HCT116 (cell line): ENCODE data around the gene TWNK. TPM values are rescaled to one million over a fixed set of nuclear protein-coding genes. Genes with fewer than 3 reads are reported as not detected.
A peak's percentile ranks its signal among the peaks of the same experiment; 100 is the strongest.

Experiments
- ATAC-seq: fragments of 200-7000 bp; cut with Tn5 transposase; 2 replicates; pipeline ENCODE4 v1.9.1; 2020; ENCODE audit warnings: mild to moderate bottlenecking, moderate library complexity
- BruUV-seq: library from RNA; stranded (reverse); fragments of 400-500 nt; replicated peaks from 2 replicates; lab custom pipeline; 2021; lab: Mats Ljungman, UMichigan
- CTCF ChIA-PET: fragments of 300-600 bp; sonication (Branson Sonifier 250); formaldehyde crosslinking; loops from one replicate; lab custom pipeline; 2021; ENCODE audit warnings: antibody characterized with exemption; lab: Charles Lee
- POLR2A ChIA-PET: fragments of 300-600, 350-600 bp; sonication (Branson Sonifier 250); formaldehyde crosslinking; loops from one replicate; lab custom pipeline; 2021; ENCODE audit warnings: antibody characterized with exemption; lab: Charles Lee
- RAD21 ChIA-PET, 2 experiments: fragments of 300-600 bp; sonication (Branson Sonifier 250); formaldehyde crosslinking; loops; one replicate each; lab custom pipeline; 2023; ENCODE audit warnings: low total read pairs in 2 of 2; ENCODE audit not compliant: uncharacterized antibody in 2 of 2, unreplicated experiment in 2 of 2, low non-redundant PET in 1 of 2; lab: Charles Lee
- DNase-seq: peaks from one replicate; pipeline ENCODE4 v3.0.0-alpha.2; 2010; ENCODE audit warnings: low read depth, low spot score
- H2AFZ ChIP-seq: fragments of 200-600 bp; shearing (Covaris generic), sonication (generic); 2 replicates; pipeline ENCODE4 v1.6.1; 2017; ENCODE audit warnings: low read depth, mixed run types, mixed read lengths, antibody characterized with exemption, low read length; ENCODE audit not compliant: poor library complexity, severe bottlenecking
- H3K27ac ChIP-seq: 2 replicates; pipeline ENCODE4 v1.5.1; 2012; ENCODE audit warnings: low read depth, low read length
- H3K27me3 ChIP-seq: fragments of 200-600 bp; sonication (generic); 2 replicates; pipeline ENCODE4 v1.6.1; 2016; ENCODE audit warnings: mixed run types, low read length, mixed read lengths; ENCODE audit not compliant: insufficient read depth
- H3K36me3 ChIP-seq, 2 experiments: fragments of 200-500 bp in 1 of 2; fragments of 200-600 bp in 1 of 2; sonication (Bioruptor generic) in 1 of 2; sonication (generic) in 1 of 2; 2 replicates each; pipeline versions ENCODE4 v1.5.1 to v1.6.1; 2014 to 2016; ENCODE audit warnings: low read length in 2 of 2, inconsistent platforms in 1 of 2, mixed read lengths in 1 of 2, mixed run types in 1 of 2; ENCODE audit not compliant: insufficient read depth in 2 of 2, control insufficient read depth in 1 of 2
- H3K4me1 ChIP-seq, 2 experiments: fragments of 200-600 bp in 1 of 2; sonication (generic) in 1 of 2; 2 replicates each; pipeline versions ENCODE4 v1.5.1 to v1.6.1; 2012 to 2017; ENCODE audit warnings: low read length in 2 of 2, inconsistent platforms in 1 of 2, mild to moderate bottlenecking in 1 of 2, mixed read lengths in 1 of 2, mixed run types in 1 of 2, moderate library complexity in 1 of 2; ENCODE audit not compliant: insufficient read depth in 2 of 2, control insufficient read depth in 1 of 2
- H3K4me2 ChIP-seq: fragments of 200-600 bp; sonication (generic); 2 replicates; pipeline ENCODE4 v1.6.1; 2017; ENCODE audit warnings: mixed run types, low read length, mixed read lengths
- H3K4me3 ChIP-seq, 2 experiments: fragments of 200-600 bp in 1 of 2; sonication (generic) in 1 of 2; replicated peaks in 1 of 2; 2 replicates each; pipeline ENCODE4 v1.5.1; 2011 to 2016; ENCODE audit warnings: low read length in 2 of 2, control low read depth in 1 of 2, low read depth in 1 of 2, mild to moderate bottlenecking in 1 of 2, mixed read lengths in 1 of 2, mixed run types in 1 of 2
- H3K79me2 ChIP-seq: fragments of 200-600 bp; sonication (generic); 2 replicates; pipeline ENCODE4 v1.6.1; 2017; ENCODE audit warnings: mild to moderate bottlenecking, mixed run types, low read length, moderate library complexity, mixed read lengths; ENCODE audit not compliant: insufficient read depth
- H3K9ac ChIP-seq: fragments of 200-600 bp; sonication (generic); 2 replicates; pipeline ENCODE4 v1.6.1; 2016; ENCODE audit warnings: low read length, mixed read lengths
- H3K9me2 ChIP-seq: fragments of 200-600 bp; sonication (generic), shearing (Covaris generic); 2 replicates; pipeline ENCODE4 v1.6.1; 2017; ENCODE audit warnings: mixed run types, mild to moderate bottlenecking, moderate library complexity; ENCODE audit not compliant: insufficient read depth
- H3K9me3 ChIP-seq, 2 experiments: fragments of 200-500 bp in 1 of 2; fragments of 200-600 bp in 1 of 2; sonication (Bioruptor generic) in 1 of 2; sonication (generic) in 1 of 2; 2 replicates each; pipeline ENCODE4 v1.6.1; 2014 to 2017; ENCODE audit warnings: low read length in 2 of 2, mixed read lengths in 2 of 2, inconsistent platforms in 1 of 2, low read depth in 1 of 2, mild to moderate bottlenecking in 1 of 2, mixed run types in 1 of 2, moderate library complexity in 1 of 2; ENCODE audit not compliant: control insufficient read depth in 1 of 2, insufficient read depth in 1 of 2
- H4K20me1 ChIP-seq: fragments of 200-600 bp; sonication (generic), shearing (Covaris generic); 2 replicates; pipeline ENCODE4 v1.6.1; 2017; ENCODE audit warnings: mixed run types, mild to moderate bottlenecking, moderate library complexity; ENCODE audit not compliant: insufficient read depth
- CBX3 ChIP-seq: IDR thresholded peaks from 2 replicates; pipeline ENCODE4 v1.6.1; 2012; ENCODE audit warnings: low read depth
- POLR2AphosphoS5 ChIP-seq: IDR thresholded peaks from 2 replicates; pipeline ENCODE4 v1.6.1; 2011; ENCODE audit warnings: mild to moderate bottlenecking, low read depth, low read length, moderate library complexity
- RAD21 ChIP-seq: IDR thresholded peaks from 2 replicates; pipeline ENCODE4 v1.6.1; 2012; ENCODE audit warnings: low read depth, mild to moderate bottlenecking
- SP1 ChIP-seq: IDR thresholded peaks from 2 replicates; pipeline ENCODE4 v1.6.1; 2012; ENCODE audit warnings: low read depth
- ZFX ChIP-seq: fragments of 450-650 bp; IDR thresholded peaks from 2 replicates; pipeline ENCODE4 v1.6.1; 2017
- intact Hi-C: fragments of 100-400 bp; cut with micrococcal nuclease; formaldehyde crosslinking; loops from 2 replicates; pipeline ENCODE4 v1.10.0; 2022
- total RNA-seq: library from RNA; stranded (reverse); gene quantifications from one replicate; pipeline ENCODE4 v1.2.1, GENCODE V29; 2021; ENCODE audit not compliant: unreplicated experiment
- TF ChIP-seq, protein P1 (sequence below), 3 experiments: fragments of 200-600 bp in 1 of 3; sonication (generic) in 1 of 3; IDR thresholded peaks in 2 of 3; conservative IDR thresholded peaks in 1 of 3; 2 replicates each; pipeline ENCODE4 v1.5.1; 2012 to 2017; ENCODE audit warnings: low read depth in 2 of 3, low read length in 2 of 3, antibody characterized with exemption in 1 of 3, borderline replicate concordance in 1 of 3, control low read depth in 1 of 3, mild to moderate bottlenecking in 1 of 3, mixed read lengths in 1 of 3, mixed run types in 1 of 3, moderate library complexity in 1 of 3; ENCODE audit not compliant: insufficient read depth in 1 of 3
- TF ChIP-seq, protein P2 (sequence below): IDR thresholded peaks from 2 replicates; pipeline ENCODE4 v1.6.1; 2012

The TWNK gene
- total RNA-seq, 1 experiment from 2014 or later = 42.1 TPM

DNA sequence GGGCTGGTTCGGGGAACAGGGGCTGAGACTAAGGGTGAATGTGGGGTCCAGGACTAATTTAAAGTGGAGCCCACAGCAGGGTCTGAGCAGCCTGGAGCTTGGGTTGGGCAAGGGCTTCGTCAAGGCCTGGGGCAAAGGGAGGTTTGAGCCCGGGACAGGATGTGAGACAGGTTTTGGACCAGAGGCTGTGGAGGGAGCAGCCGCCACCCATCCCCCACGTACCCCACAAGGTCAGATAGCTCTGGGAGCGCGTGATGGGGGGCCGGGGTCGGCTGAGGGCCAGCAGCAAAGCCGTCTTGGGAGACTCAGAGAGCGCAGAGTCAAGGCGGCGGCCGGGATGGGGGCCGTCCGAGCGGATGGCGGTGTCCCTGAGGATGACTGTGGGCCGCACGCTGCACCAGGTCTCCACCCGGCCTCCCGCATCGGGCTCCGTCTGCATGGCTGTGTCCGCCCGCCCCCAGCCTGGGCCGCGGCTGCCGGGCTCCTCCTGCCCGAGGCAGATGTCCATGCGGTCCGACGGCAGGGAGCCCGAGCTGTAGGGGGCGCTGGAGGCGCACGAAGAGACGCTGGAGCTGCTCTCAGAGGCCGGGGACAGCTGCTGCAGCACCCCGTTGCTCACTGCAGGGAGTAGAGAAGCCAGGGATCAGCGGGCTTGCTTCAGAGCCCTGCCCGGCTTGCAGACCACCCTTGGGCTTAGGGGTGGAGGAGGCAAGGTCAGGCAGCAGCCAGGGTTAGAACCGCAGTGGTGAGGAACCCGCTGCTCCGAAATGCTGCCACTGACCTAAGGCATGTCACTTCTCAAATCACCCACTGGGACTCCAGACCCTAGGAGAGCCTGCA is 31.5 kb downstream of the TWNK start:
- peak overlapping the region; percentile 13 to 38; a peak in 3 of 4 replicates for H3K4me3 ChIP-seq
- ATAC-seq = peak; percentile 91
- ChIA-PET CTCF (interaction anchor here (0.6 to 4.0 kb wide), 24 partner anchors 9 to 760 kb away, joined by 3 to 44 read pairs (median 5); partner anchors contain the start of genes KAZALD1, LZTS2, PDZD7 and SFXN3), POLR2A (interaction anchor here (0.8 to 1.5 kb wide), 4 partner anchors 8 to 48 kb away, joined by 3 to 5 read pairs (median 3); no protein-coding TSS in a partner anchor), RAD21 (interaction anchor here (0.6 to 2.0 kb wide), 8 partner anchors 21 to 123 kb away, joined by 3 to 9 read pairs (median 6); no protein-coding TSS in a partner anchor)
- H3K9me2 ChIP-seq = no peaks in the 10 kb centered on the region
- H3K4me2 ChIP-seq = peak overlapping the region; percentile 65
- TF ChIP-seq, protein P1, sequence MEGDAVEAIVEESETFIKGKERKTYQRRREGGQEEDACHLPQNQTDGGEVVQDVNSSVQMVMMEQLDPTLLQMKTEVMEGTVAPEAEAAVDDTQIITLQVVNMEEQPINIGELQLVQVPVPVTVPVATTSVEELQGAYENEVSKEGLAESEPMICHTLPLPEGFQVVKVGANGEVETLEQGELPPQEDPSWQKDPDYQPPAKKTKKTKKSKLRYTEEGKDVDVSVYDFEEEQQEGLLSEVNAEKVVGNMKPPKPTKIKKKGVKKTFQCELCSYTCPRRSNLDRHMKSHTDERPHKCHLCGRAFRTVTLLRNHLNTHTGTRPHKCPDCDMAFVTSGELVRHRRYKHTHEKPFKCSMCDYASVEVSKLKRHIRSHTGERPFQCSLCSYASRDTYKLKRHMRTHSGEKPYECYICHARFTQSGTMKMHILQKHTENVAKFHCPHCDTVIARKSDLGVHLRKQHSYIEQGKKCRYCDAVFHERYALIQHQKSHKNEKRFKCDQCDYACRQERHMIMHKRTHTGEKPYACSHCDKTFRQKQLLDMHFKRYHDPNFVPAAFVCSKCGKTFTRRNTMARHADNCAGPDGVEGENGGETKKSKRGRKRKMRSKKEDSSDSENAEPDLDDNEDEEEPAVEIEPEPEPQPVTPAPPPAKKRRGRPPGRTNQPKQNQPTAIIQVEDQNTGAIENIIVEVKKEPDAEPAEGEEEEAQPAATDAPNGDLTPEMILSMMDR (IDR thresholded peaks at IDR 0.05 in 2 of 3, conservative IDR thresholded peaks at IDR 0.05 in 1 of 3; ENCODE audit: borderline replicate concordance in 1 of 3, insufficient read depth in 1 of 3, low read depth in 2 of 3, low read length in 2 of 3) = peak in 2 of 3 experiments; percentile 92 to 94; a peak in 4 of 6 replicates
- TF ChIP-seq RAD21 (no peak), ZFX (peak; percentile 64; the same call in 1 of the 2 replicates), POLR2AphosphoS5 (peak; percentile 52; the same call in 1 of the 2 replicates), SP1 (no peak), CBX3 (no peak)
- TF ChIP-seq, protein P2, sequence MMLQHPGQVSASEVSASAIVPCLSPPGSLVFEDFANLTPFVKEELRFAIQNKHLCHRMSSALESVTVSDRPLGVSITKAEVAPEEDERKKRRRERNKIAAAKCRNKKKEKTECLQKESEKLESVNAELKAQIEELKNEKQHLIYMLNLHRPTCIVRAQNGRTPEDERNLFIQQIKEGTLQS = no peak
- H3K4me1 ChIP-seq = peaks cover 7 to 30% of the 10 kb centered on the region in 2 experiments; a peak in 3 of 4 replicates
- peak; percentile 72 for DNase-seq
- H3K27me3 ChIP-seq = no peaks in the 10 kb centered on the region
- H3K36me3 ChIP-seq = no peaks in the 10 kb centered on the region
- H3K79me2 ChIP-seq = no peaks in the 10 kb centered on the region
- no peaks in the 10 kb centered on the region for H3K9me3 ChIP-seq
- no TSS peak for BruUV-seq
- H3K27ac ChIP-seq = no peak overlapping the region
- H2AFZ ChIP-seq = peak overlapping the region; percentile 56
- H3K9ac ChIP-seq = peak overlapping the region; percentile 56
- intact Hi-C loops = loop anchor here (2.0 to 10.0 kb wide), 3 partner anchors 48 to 674 kb away; partner anchors contain the start of genes PAX2 and SCD
- H4K20me1 ChIP-seq = no peaks in the 10 kb centered on the region
